Type B pancreatic cell (in vitro differentiated cells): ENCODE data around the gene PARD3B. TPM values are rescaled to one million over a fixed set of nuclear protein-coding genes. Genes with fewer than 3 reads are reported as not detected.

ENCODE experiments used
- DNase-seq: peaks from one replicate; pipeline ENCODE4 v3.0.0; 2021; ENCODE audit warnings: mixed read lengths; ENCODE audit not compliant: unreplicated experiment; ENCODE audit errors: extremely low spot score
- H3K27ac Mint-ChIP-seq: 2 replicates; pipeline ENCODE4 v1.8.0; 2021; ENCODE audit warnings: mild to moderate bottlenecking, mixed read lengths
- H3K27me3 Mint-ChIP-seq: 2 replicates; pipeline ENCODE4 v1.8.0; 2021; ENCODE audit warnings: mixed read lengths
- H3K36me3 Mint-ChIP-seq: 2 replicates; pipeline ENCODE4 v1.8.0; 2021; ENCODE audit warnings: mixed read lengths
- H3K4me1 Mint-ChIP-seq: one replicate; pipeline ENCODE4 v1.8.0; 2021; ENCODE audit warnings: mixed read lengths; ENCODE audit not compliant: unreplicated experiment
- H3K4me3 Mint-ChIP-seq: 2 replicates; pipeline ENCODE4 v1.8.0; 2021; ENCODE audit warnings: mild to moderate bottlenecking, mixed read lengths
- H3K9me3 Mint-ChIP-seq: 2 replicates; pipeline ENCODE4 v1.8.0; 2021; ENCODE audit warnings: mixed read lengths
- total RNA-seq: library from RNA; stranded (reverse); gene quantifications from 2 replicates; pipeline ENCODE4 v1.2.1, GENCODE V29; 2021; ENCODE audit warnings: low replicate concordance
- TF ChIP-seq, protein P1 (sequence below): fragments of 200-600 bp; sonication (generic); conservative IDR thresholded peaks from 2 replicates; pipeline ENCODE4 v1.5.0; 2021; ENCODE audit warnings: antibody characterized with exemption, mild to moderate bottlenecking

PARD3B gene
- total RNA-seq, 1 donor from 2014 or later, result 15.9 TPM

DNA sequence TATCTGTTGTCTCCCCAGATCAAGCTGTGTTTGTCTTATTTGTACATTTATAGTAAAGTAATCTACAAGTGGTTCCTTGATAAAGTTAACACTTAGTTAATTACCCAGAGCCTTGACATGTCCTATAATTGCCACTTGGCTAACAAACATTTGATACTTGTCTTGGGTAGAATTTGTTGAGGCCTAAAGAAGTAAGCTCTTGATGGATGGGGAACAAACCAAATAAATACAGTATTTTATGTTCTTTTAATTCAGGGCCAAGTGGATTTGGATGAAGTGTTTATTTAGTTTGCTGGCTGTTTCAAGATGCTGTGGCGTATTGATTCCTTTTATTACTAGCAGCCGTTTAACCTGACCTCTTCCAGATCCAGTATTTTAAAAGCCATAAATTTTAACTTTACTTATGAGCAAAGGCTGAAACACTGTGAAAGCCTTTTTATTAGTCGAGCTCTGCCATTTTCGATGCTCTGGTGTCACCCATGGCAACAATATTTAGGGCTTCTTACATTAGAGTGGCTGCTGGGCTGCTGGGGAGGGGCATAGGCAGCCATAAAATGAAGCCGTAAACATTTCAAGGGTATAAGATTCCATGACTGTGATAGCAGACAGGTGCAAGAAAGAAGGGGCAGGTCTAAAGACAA lies 735.4 kb downstream of the PARD3B start:
- H3K36me3 Mint-ChIP-seq, result peaks cover 5% of the 10 kb centered on the region
- H3K27ac Mint-ChIP-seq, result no peak overlapping the region
- DNase-seq, result no peak
- peaks cover 5% of the 10 kb centered on the region for H3K9me3 Mint-ChIP-seq
- TF ChIP-seq, protein P1, sequence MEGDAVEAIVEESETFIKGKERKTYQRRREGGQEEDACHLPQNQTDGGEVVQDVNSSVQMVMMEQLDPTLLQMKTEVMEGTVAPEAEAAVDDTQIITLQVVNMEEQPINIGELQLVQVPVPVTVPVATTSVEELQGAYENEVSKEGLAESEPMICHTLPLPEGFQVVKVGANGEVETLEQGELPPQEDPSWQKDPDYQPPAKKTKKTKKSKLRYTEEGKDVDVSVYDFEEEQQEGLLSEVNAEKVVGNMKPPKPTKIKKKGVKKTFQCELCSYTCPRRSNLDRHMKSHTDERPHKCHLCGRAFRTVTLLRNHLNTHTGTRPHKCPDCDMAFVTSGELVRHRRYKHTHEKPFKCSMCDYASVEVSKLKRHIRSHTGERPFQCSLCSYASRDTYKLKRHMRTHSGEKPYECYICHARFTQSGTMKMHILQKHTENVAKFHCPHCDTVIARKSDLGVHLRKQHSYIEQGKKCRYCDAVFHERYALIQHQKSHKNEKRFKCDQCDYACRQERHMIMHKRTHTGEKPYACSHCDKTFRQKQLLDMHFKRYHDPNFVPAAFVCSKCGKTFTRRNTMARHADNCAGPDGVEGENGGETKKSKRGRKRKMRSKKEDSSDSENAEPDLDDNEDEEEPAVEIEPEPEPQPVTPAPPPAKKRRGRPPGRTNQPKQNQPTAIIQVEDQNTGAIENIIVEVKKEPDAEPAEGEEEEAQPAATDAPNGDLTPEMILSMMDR, result no peak
- no peak overlapping the region for H3K4me3 Mint-ChIP-seq
- peaks cover 40% of the 10 kb centered on the region for H3K4me1 Mint-ChIP-seq
- H3K27me3 Mint-ChIP-seq, result peaks cover 3% of the 10 kb centered on the region

DNA sequence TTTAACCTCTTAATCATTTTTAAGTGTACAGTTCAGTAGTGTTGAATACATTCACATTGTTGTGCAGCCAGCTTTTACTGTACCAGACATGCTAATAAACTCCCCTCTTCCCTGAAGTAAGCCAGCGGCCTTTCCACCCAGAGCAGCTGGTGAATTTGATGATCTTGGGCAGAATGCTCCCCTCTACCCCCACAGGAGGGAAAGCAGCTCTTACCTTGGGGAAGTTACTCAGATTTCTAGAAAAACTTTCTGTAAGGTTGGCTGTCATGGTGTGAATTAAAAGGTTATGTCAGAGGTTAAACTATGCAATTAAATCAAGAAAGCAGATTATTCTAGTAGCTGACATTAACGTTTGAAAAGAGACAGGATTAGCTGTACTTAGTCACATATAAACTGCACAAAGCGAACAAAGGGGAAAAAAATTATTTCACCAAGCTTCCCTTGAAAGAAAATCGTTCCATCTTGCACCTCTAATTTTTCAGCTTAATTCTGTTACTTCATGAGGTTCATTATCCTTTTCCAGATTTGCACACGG lies 738.5 kb downstream of the PARD3B start:
- Mint-ChIP-seq H3K27ac (no peak overlapping the region), H3K36me3 (no peaks in the 10 kb centered on the region), H3K4me3 (no peak overlapping the region), H3K9me3 (no peaks in the 10 kb centered on the region), H3K27me3 (no peaks in the 10 kb centered on the region), H3K4me1 (peaks cover 45% of the 10 kb centered on the region)
- TF ChIP-seq, protein P1, result no peak
- no peak for DNase-seq

DNA sequence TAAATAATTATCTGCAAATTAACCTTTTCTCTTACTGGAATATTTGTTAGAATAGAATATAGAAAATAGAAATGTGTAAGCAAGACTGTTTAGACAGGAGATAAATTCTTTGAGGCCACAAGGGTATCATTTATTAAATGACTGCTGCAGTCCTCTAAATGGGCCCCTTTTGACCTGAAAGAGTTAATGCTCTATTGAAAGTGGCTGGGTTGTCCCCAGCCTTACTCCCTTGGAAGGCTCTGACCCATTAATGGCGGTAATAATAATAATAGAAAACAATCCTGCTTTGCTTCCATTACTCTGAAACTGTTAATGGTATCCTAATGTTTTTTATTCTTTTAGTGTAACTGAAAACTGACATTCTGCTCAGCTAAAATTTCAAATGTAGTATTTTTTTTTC lies 739.1 kb downstream of the PARD3B start:
- Mint-ChIP-seq H3K4me3 (no peak overlapping the region), H3K27me3 (no peaks in the 10 kb centered on the region), H3K9me3 (no peaks in the 10 kb centered on the region), H3K36me3 (no peaks in the 10 kb centered on the region), H3K4me1 (peaks cover 45% of the 10 kb centered on the region), H3K27ac (no peak overlapping the region)
- TF ChIP-seq, protein P1, result no peak
- DNase-seq, result no peak

DNA sequence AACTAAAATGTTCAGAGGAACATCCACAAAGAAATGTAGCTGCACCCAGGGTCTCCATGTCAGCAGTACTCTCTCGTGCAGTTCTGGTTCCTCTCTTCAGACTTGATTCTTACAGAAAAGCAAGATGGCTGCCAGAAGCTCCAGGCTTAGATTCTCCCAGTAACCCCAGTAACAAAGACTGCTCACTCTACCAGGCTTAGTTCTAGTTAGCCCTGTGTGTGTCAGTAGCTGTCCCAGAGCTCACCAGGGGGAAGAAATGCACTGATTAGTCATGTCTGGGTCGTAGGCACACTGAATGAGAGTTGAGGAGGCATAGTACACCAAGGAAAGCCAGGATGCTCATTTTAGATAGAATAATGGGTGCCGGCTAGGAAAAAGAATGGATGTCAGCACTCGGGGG lies 742.0 kb downstream of the PARD3B start:
- Mint-ChIP-seq H3K4me1 (peaks cover 30% of the 10 kb centered on the region), H3K27ac (no peak overlapping the region), H3K4me3 (no peak overlapping the region), H3K9me3 (peaks cover 4% of the 10 kb centered on the region), H3K27me3 (no peaks in the 10 kb centered on the region), H3K36me3 (peaks cover 4% of the 10 kb centered on the region)
- TF ChIP-seq, protein P1, result no peak
- DNase-seq, result no peak

DNA sequence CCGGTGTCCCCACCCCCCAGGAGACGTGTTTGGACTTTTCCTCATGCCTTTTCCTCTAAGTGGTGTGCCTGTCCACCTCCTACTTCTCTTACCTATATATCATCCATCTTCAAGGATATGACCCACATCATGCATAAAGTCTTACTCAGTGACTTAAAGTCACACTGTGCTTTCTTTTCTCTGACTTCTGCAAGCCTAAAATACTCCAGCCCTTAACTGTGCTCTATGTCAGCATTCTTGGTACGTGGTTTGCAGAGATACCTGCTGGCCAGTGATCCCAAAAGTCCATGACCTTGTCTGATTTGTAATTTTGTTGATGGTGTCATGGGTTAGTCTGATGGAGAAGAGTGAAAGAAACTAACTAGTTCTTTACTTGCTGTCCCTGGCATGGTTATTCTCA lies 743.4 kb downstream of the PARD3B start:
- Mint-ChIP-seq H3K9me3 (peaks cover 4% of the 10 kb centered on the region), H3K36me3 (peaks cover 4% of the 10 kb centered on the region)

More for the DNA sequence above, 743.4 kb downstream of the PARD3B start:
- DNase-seq, result no peak
- TF ChIP-seq, protein P1, result no peak
- Mint-ChIP-seq H3K4me3 (no peak overlapping the region), H3K4me1 (peaks cover 27% of the 10 kb centered on the region), H3K27me3 (no peaks in the 10 kb centered on the region), H3K27ac (no peak overlapping the region)
